GM13977 (cell line): ENCODE results near the gene HPSE2.

ENCODE experiments used
- DNase-seq: peaks from one replicate; pipeline ENCODE4 v3.0.0; 2012; ENCODE audit warnings: low spot score
- CTCF ChIP-seq: IDR thresholded peaks from 2 replicates; pipeline ENCODE4 v1.5.1; 2012; ENCODE audit warnings: mild to moderate bottlenecking, control low read depth; ENCODE audit not compliant: insufficient read depth; ENCODE audit errors: extremely low read depth, missing control alignments
- in situ Hi-C: fragments of 300-500 bp; cut with MboI; formaldehyde crosslinking; loops from one replicate; pipeline ENCODE4 v1.12.0; 2022; ENCODE audit warnings: low sequenced_read_pairs, low pct_unique_long_range_greater_than_20kb, mixed read lengths, inconsistent platforms; ENCODE audit not compliant: unreplicated experiment

HPSE2 gene

GRCh38 chr10:98646998-98647917, 588.4 kb downstream of the HPSE2 start:
- DNase-seq = no peak
- in situ Hi-C loops = no loop called here

GRCh38 chr10:98644466-98644865, 591.2 kb downstream of the HPSE2 start:
- DNase-seq = no peak
- TF ChIP-seq CTCF = no peak
- in situ Hi-C loops = no loop called here

More at GRCh38 chr10:98646998-98647917, 588.4 kb downstream of the HPSE2 start:
- no peak for TF ChIP-seq CTCF

GRCh38 chr10:98642281-98642680, 593.4 kb downstream of the HPSE2 start:
- no peak for DNase-seq
- TF ChIP-seq CTCF = no peak
- in situ Hi-C loops = no loop called here

GRCh38 chr10:98638920-98639319, 596.7 kb downstream of the HPSE2 start:
- TF ChIP-seq CTCF = no peak
- DNase-seq = no peak
- in situ Hi-C loops = no loop called here

GRCh38 chr10:98636921-98637329, 598.7 kb downstream of the HPSE2 start:
- in situ Hi-C loops = no loop called here
- DNase-seq = no peak

More at GRCh38 chr10:98636921-98637329, 598.7 kb downstream of the HPSE2 start:
- TF ChIP-seq CTCF = no peak
